A549 (cell line): Measurements from ENCODE around the gene ATP2B3.

Source experiments
- JUN ChIP-seq, 2 experiments: fragments of >200 bp; sonication (Bioruptor Twin); formaldehyde crosslinking; IDR thresholded peaks; 2 replicates in 1 of 2; 3 replicates in 1 of 2; pipeline ENCODE4 v1.6.1; 2016 to 2017
- POLR2A ChIP-seq: IDR thresholded peaks from 2 replicates; pipeline ENCODE4 v1.6.1; 2012; ENCODE audit warnings: mild to moderate bottlenecking, low read length
- TF ChIP-seq, protein P1 (sequence below): fragments of >200 bp; sonication (Bioruptor Twin); formaldehyde crosslinking; IDR thresholded peaks from 3 replicates; pipeline ENCODE4 v1.5.1; 2016

DNA sequence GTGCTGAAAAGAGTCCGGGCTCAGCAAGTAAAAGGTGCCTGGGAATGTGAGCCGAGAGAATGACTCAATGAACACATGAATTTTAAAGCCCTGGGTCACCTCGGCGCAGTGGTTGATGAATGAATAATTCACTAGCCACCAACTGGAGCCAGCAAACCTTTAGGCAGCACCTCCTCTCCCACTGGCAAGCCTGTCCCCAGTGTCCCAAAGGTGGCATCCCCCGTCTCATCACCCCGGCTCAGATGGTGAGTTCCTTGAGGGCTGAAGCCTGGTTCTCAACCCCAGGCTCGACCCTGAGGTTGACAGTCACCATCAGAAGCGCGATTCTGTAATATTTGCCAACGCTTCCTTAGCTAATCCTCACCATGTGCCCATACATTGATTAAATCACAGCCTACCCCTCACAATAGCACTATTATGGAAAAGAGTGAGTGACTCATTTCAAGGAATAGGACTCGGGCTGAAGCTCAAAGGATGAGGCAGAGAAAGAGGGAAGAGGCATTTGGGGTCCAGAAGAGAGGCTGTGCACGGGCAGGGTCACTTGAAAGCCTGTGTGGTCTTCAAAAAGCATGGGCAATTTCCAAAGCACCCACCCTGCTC lies 84.2 kb downstream of the ATP2B3 start:
- TF ChIP-seq, protein P1, sequence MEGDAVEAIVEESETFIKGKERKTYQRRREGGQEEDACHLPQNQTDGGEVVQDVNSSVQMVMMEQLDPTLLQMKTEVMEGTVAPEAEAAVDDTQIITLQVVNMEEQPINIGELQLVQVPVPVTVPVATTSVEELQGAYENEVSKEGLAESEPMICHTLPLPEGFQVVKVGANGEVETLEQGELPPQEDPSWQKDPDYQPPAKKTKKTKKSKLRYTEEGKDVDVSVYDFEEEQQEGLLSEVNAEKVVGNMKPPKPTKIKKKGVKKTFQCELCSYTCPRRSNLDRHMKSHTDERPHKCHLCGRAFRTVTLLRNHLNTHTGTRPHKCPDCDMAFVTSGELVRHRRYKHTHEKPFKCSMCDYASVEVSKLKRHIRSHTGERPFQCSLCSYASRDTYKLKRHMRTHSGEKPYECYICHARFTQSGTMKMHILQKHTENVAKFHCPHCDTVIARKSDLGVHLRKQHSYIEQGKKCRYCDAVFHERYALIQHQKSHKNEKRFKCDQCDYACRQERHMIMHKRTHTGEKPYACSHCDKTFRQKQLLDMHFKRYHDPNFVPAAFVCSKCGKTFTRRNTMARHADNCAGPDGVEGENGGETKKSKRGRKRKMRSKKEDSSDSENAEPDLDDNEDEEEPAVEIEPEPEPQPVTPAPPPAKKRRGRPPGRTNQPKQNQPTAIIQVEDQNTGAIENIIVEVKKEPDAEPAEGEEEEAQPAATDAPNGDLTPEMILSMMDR: no peak
- no peak for TF ChIP-seq POLR2A
- TF ChIP-seq JUN (IDR thresholded peaks at IDR 0.05): no peak
